B cell (primary cell): Measurements from ENCODE around the gene TRNP1. TPM values are rescaled to one million over a fixed set of nuclear protein-coding genes. Genes with fewer than 3 reads are reported as not detected.

ENCODE experiments used
- ATAC-seq: fragments of 200-7000 bp; cut with Tn5 transposase; one replicate; pipeline ENCODE4 v1.10.0; 2021; ENCODE audit warnings: low read depth, mild to moderate bottlenecking, moderate number of reproducible peaks, moderate library complexity
- CTCF ChIA-PET: fragments of 350-600 bp; sonication (Branson Sonifier 250); formaldehyde crosslinking; loops from one replicate; lab custom pipeline; 2021; ENCODE audit warnings: antibody characterized with exemption, inconsistent platforms; lab: Charles Lee
- POLR2A ChIA-PET: fragments of 350-600 bp; sonication (Branson Sonifier 250); formaldehyde crosslinking; loops from one replicate; lab custom pipeline; 2021; ENCODE audit warnings: antibody characterized with exemption; lab: Charles Lee
- DNase-seq: peaks from one replicate; pipeline ENCODE4 v3.0.0; 2013
- H2AFZ ChIP-seq: 2 replicates; pipeline ENCODE4 v1.6.1; 2012; ENCODE audit warnings: mild to moderate bottlenecking, low read depth, low read length; ENCODE audit not compliant: insufficient read depth, poor library complexity, severe bottlenecking
- H3K27ac ChIP-seq, 2 donors: 1 replicate in 1 of 2; 2 replicates in 1 of 2; pipeline ENCODE4 v1.5.1; 2012 to 2013; ENCODE audit warnings: low read length in 2 of 2, mild to moderate bottlenecking in 2 of 2, moderate library complexity in 1 of 2
- H3K27me3 ChIP-seq, 4 experiments: fragments of 200-600 bp in 1 of 4; sonication (generic) in 1 of 4; replicated peaks in 1 of 4; 1 replicate in 2 of 4; 2 replicates in 2 of 4; pipeline versions ENCODE4 v1.6.1 to v1.7.0; 2013 to 2016; ENCODE audit warnings: low read length in 3 of 4, mild to moderate bottlenecking in 2 of 4, mixed read lengths in 1 of 4, moderate library complexity in 1 of 4; ENCODE audit not compliant: insufficient read depth in 4 of 4, control insufficient read depth in 3 of 4; ENCODE audit errors: control extremely low read depth in 1 of 4
- H3K36me3 ChIP-seq, 2 experiments: replicated peaks in 1 of 2; 1 replicate in 1 of 2; 2 replicates in 1 of 2; pipeline versions ENCODE4 v1.6.1 to v1.7.1; 2013; ENCODE audit warnings: low read length in 1 of 2; ENCODE audit not compliant: insufficient read depth in 2 of 2, control insufficient read depth in 1 of 2; ENCODE audit errors: control extremely low read depth in 1 of 2, extremely low read depth in 1 of 2
- H3K4me1 ChIP-seq, 2 donors: fragments of 200-600 bp in 1 of 2; sonication (generic) in 1 of 2; 1 replicate in 1 of 2; 2 replicates in 1 of 2; pipeline versions ENCODE4 v1.5.1 to v1.6.1; 2013 to 2017; ENCODE audit warnings: low read length in 2 of 2; ENCODE audit not compliant: control insufficient read depth in 2 of 2, insufficient read depth in 2 of 2
- H3K4me2 ChIP-seq: replicated peaks from 2 replicates; pipeline ENCODE3; 2012; ENCODE audit warnings: mild to moderate bottlenecking, low read depth, low read length; ENCODE audit not compliant: poor library complexity, severe bottlenecking
- H3K4me3 ChIP-seq, 5 experiments: fragments of 200-600 bp in 1 of 5; sonication (generic) in 1 of 5; 1 replicate in 3 of 5; 2 replicates in 2 of 5; pipeline versions ENCODE4 v1.5.1 to v1.7.0; 2011 to 2016; ENCODE audit warnings: low read length in 4 of 5, mild to moderate bottlenecking in 4 of 5, low read depth in 2 of 5, control low read depth in 1 of 5, moderate library complexity in 1 of 5; ENCODE audit not compliant: insufficient read depth in 1 of 5; ENCODE audit errors: control extremely low read depth in 1 of 5, extremely low read depth in 1 of 5
- H3K79me2 ChIP-seq: fragments of 200-600 bp; sonication (generic); one replicate; pipeline ENCODE4 v1.6.0; 2016; ENCODE audit warnings: low read length; ENCODE audit not compliant: control insufficient read depth, insufficient read depth
- H3K9ac ChIP-seq: fragments of 200-600 bp; sonication (generic); 2 replicates; pipeline ENCODE4 v1.6.1; 2017; ENCODE audit warnings: mild to moderate bottlenecking, low read length, moderate library complexity
- H3K9me3 ChIP-seq, 3 donors: one replicate each; pipeline versions ENCODE4 v1.6.1 to v1.7.1; 2013; ENCODE audit warnings: low read length in 2 of 3; ENCODE audit not compliant: control insufficient read depth in 2 of 3, insufficient read depth in 1 of 3; ENCODE audit errors: control extremely low read depth in 1 of 3
- H4K20me1 ChIP-seq: 2 replicates; pipeline ENCODE4 v1.6.0; 2012; ENCODE audit warnings: mild to moderate bottlenecking, low read length; ENCODE audit not compliant: insufficient read depth, control insufficient read depth, poor library complexity, severe bottlenecking
- H3K27ac Mint-ChIP-seq: one replicate; pipeline ENCODE4 v1.8.0; 2021; ENCODE audit warnings: mixed read lengths
- H3K27me3 Mint-ChIP-seq: one replicate; pipeline ENCODE4 v1.8.0; 2021; ENCODE audit warnings: mixed read lengths
- H3K4me1 Mint-ChIP-seq: one replicate; pipeline ENCODE4 v1.8.0; 2021; ENCODE audit warnings: mixed read lengths
- H3K4me3 Mint-ChIP-seq: one replicate; pipeline ENCODE4 v1.8.0; 2021; ENCODE audit warnings: mixed read lengths
- H3K9me3 Mint-ChIP-seq: one replicate; pipeline ENCODE4 v1.8.0; 2022; ENCODE audit warnings: mixed read lengths; ENCODE audit not compliant: insufficient read depth
- EZH2 ChIP-seq: IDR thresholded peaks from 2 replicates; pipeline ENCODE4 v1.6.1; 2012; ENCODE audit warnings: borderline replicate concordance, low read depth, mild to moderate bottlenecking, moderate library complexity, low read length; ENCODE audit not compliant: insufficient read depth, poor library complexity, severe bottlenecking
- WGBS: methylation state at CpG from one replicate; pipeline ENCODE4 v1.1.5; 2013; ENCODE audit warnings: missing lambda C conversion rate; ENCODE audit not compliant: insufficient coverage; 5-methylcytosine and 5-hydroxymethylcytosine counted together
- intact Hi-C: fragments of 100-400 bp; cut with micrococcal nuclease; formaldehyde crosslinking; loops from one replicate; pipeline ENCODE4 v1.10.0; 2022
- polyA plus RNA-seq: library from polyadenylated mRNA; depleted of rRNA; stranded (reverse); fragments of >200 nt; gene quantifications from 2 replicates; pipeline ENCODE4 v1.2.3, GENCODE V29; 2012
- total RNA-seq, 2 donors: library from RNA; stranded (reverse); fragments of 120-200 nt in 1 of 2; gene quantifications; 1 replicate in 1 of 2; 2 replicates in 1 of 2; pipeline versions ENCODE4 v1.2.3 to v1.2.4, GENCODE V29; 2013 to 2022
- TF ChIP-seq, protein P1 (sequence below): fragments of 200-600 bp; IDR thresholded peaks from one replicate; pipeline ENCODE4 v1.8.0; 2022; ENCODE audit warnings: antibody characterized with exemption, mild to moderate bottlenecking

Gene TRNP1
- total and polyA plus RNA-seq, 2 donors (not counting 1 experiment from before 2014, with no cell fraction given), result 0.54 to 2.3 TPM

DNA sequence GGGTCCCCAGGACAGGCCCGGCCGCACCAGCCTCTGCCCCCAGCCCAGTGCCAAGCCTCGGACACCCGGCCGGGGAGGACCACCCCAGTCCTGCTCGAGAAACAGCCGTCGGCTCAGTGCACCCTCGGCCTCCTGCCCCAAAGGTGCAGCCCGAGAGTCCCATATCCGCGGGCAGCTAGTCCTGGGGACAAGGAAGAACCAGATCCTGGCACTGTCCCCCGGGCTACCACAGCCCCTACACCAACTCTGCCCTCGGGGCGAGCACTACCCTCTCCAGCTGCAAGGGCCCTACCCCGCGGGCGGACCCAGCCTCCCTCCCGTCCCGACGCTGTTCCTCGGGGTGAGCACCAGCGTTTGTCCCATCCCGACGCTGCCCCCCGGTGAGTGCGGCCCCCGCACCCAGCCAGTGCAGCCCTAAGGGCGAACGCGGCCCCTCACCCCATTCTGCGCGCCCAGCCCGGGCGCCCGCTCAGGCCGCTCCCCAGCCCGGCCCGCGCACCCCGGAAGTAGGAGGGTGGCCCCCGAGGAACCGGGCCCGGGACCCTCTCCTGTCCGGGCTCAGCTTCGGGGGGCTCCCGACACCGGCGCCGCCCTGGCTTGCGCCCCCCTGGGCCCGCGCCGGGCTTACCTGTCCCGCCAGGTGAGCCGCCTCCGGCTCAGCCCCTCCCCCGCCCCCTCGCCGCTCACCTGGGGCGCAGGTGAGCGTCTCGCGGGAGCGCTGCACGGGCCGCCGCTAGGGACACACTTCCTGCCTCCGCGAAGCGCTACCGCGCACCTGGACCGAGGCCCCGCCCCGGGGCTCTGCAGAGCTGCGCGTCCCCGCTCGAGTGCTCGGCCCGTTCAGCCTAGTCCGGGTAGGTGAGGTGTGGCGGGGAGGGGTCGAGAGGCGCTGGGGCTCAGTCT, 33.5 kb upstream of the TRNP1 start, which contains the start of gene KDF1:
TSS of gene KDF1 (minus strand) at position 747 of the 903 bp plus-strand sequence. CDS start 8,088 bp downstream, outside the sequence.
- Mint-ChIP-seq H3K4me3 (peak within 1 kb of the TSS; percentile 86), H3K27ac (peak within 1 kb of the TSS; percentile 47), H3K27me3 (peaks cover 20% of the 10 kb centered on the region), H3K9me3 (no peaks in the 10 kb centered on the region), H3K4me1 (peaks cover 15% of the 10 kb centered on the region)
- ChIA-PET CTCF (no interaction called here), POLR2A (interaction anchor here (0.6 to 0.7 kb wide), 2 partner anchors 30 to 60 kb away, joined by 3 to 4 read pairs; partner anchors contain the start of gene GPATCH3)
- Histone ChIP-seq H3K4me2 (peak within 1 kb of the TSS; percentile 100), H3K27ac (peak within 1 kb of the TSS in 1 of 2 donors; percentile 26), H3K9me3 (peaks cover 0 to 4% (median 0%) of the 10 kb centered on the region in 3 donors), H4K20me1 (no peaks in the 10 kb centered on the region), H3K4me1 (peaks cover 14 to 17% of the 10 kb centered on the region in 2 donors), H2AFZ (peak within 1 kb of the TSS; percentile 80), H3K9ac (peak within 1 kb of the TSS; percentile 77), H3K79me2 (no peaks in the 10 kb centered on the region), H3K4me3 (peak within 1 kb of the TSS in 4 of 5 experiments; percentile 44 to 80 (median 65)), H3K27me3 (peaks cover 0 to 27% (median 8%) of the 10 kb centered on the region in 4 experiments), H3K36me3 (no peaks in the 10 kb centered on the region)
- TF ChIP-seq, protein P1, sequence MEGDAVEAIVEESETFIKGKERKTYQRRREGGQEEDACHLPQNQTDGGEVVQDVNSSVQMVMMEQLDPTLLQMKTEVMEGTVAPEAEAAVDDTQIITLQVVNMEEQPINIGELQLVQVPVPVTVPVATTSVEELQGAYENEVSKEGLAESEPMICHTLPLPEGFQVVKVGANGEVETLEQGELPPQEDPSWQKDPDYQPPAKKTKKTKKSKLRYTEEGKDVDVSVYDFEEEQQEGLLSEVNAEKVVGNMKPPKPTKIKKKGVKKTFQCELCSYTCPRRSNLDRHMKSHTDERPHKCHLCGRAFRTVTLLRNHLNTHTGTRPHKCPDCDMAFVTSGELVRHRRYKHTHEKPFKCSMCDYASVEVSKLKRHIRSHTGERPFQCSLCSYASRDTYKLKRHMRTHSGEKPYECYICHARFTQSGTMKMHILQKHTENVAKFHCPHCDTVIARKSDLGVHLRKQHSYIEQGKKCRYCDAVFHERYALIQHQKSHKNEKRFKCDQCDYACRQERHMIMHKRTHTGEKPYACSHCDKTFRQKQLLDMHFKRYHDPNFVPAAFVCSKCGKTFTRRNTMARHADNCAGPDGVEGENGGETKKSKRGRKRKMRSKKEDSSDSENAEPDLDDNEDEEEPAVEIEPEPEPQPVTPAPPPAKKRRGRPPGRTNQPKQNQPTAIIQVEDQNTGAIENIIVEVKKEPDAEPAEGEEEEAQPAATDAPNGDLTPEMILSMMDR, result peak; percentile 39
- no peak for TF ChIP-seq EZH2
- intact Hi-C loops, result no loop called here
- peak; percentile 82 for DNase-seq
- ATAC-seq, result peak; percentile 89
- WGBS, result 2% methylated on average over 86 of the region's 86 CpGs
